ENCODE data around the gene PKN3. TPM values are rescaled to one million over a fixed set of nuclear protein-coding genes. Genes with fewer than 3 reads are reported as not detected.

The PKN3 gene
- total and polyA plus RNA-seq, 2 donors, result 2.4 to 9.5 TPM

GRCh38 chr9:128762671-128763449, 60.6 kb downstream of the PKN3 start:
- WGBS, result 86% methylated on average over 9 of the region's 9 CpGs
- no peak overlapping the region for H3K27ac ChIP-seq (ENCODE audit: low read depth)
- no peak for DNase-seq (ENCODE audit: extremely low spot score)
- H3K4me1 ChIP-seq (ENCODE audit: insufficient read depth), result no peaks in the 10 kb centered on the region
- H3K36me3 ChIP-seq (ENCODE audit: insufficient read depth), result no peaks in the 10 kb centered on the region
- no peak overlapping the region for H3K4me3 ChIP-seq (ENCODE audit: low read depth, low read length)

- Histone ChIP-seq H3K4me3 (ENCODE audit: low read depth, low read length) (no peak overlapping the region), H3K36me3 (ENCODE audit: insufficient read depth) (no peaks in the 10 kb centered on the region), H3K27ac (ENCODE audit: low read depth) (no peak overlapping the region), H3K4me1 (ENCODE audit: insufficient read depth) (no peaks in the 10 kb centered on the region)
- no peak for DNase-seq (ENCODE audit: extremely low spot score)
- 85% methylated on average over 6 of the region's 6 CpGs for WGBS
Observed at GRCh38 chr9:128764361-128764760, 62.1 kb downstream of the PKN3 start.

GRCh38 chr9:128765499-128765898, 63.2 kb downstream of the PKN3 start:
- no peak overlapping the region for H3K27ac ChIP-seq (ENCODE audit: low read depth)
- WGBS, result 80% methylated on average over 3 of the region's 3 CpGs
- H3K4me1 ChIP-seq (ENCODE audit: insufficient read depth), result no peaks in the 10 kb centered on the region
- no peak for DNase-seq (ENCODE audit: extremely low spot score)
- no peak overlapping the region for H3K4me3 ChIP-seq (ENCODE audit: low read depth, low read length)
- H3K36me3 ChIP-seq (ENCODE audit: insufficient read depth), result no peaks in the 10 kb centered on the region

GRCh38 chr9:128768606-128769005, 66.3 kb downstream of the PKN3 start:
- no peak for DNase-seq (ENCODE audit: extremely low spot score)
- WGBS, result 86% methylated on average over 6 of the region's 6 CpGs
- no peak overlapping the region for H3K4me3 ChIP-seq (ENCODE audit: low read depth, low read length)
- H3K4me1 ChIP-seq (ENCODE audit: insufficient read depth), result peaks cover 4% of the 10 kb centered on the region
- H3K27ac ChIP-seq (ENCODE audit: low read depth), result no peak overlapping the region
- no peaks in the 10 kb centered on the region for H3K36me3 ChIP-seq (ENCODE audit: insufficient read depth)

Small RNA genes lying within 50 kb of the gene (small RNA-seq; reads per million reads assigned to genes)
- not detected for gene RF00017
- not detected for gene RN7SL560P

Other genes starting within 250 kb of the PKN3 start
- gene ODF2, start 246.5 kb upstream of the PKN3 start, total RNA-seq, result 27.5 TPM
- 25.4 TPM for gene ODF2, start 246.5 kb upstream of the PKN3 start, polyA plus RNA-seq
- gene GLE1, start 197.8 kb upstream of the PKN3 start, total RNA-seq, result 13.5 TPM
- 19.2 TPM for gene GLE1, start 197.8 kb upstream of the PKN3 start, polyA plus RNA-seq
- 308 TPM for gene SPTAN1, start 149.9 kb upstream of the PKN3 start, total RNA-seq
- gene SPTAN1, start 149.9 kb upstream of the PKN3 start, polyA plus RNA-seq, result 148 TPM
- gene DYNC2I2, start 45.7 kb upstream of the PKN3 start, total RNA-seq, result 26.9 TPM
- gene DYNC2I2, start 45.7 kb upstream of the PKN3 start, polyA plus RNA-seq, result 30.3 TPM
- 382 TPM for gene SET, start 13.3 kb upstream of the PKN3 start, total RNA-seq
- gene SET, start 13.3 kb upstream of the PKN3 start, polyA plus RNA-seq, result 157 TPM
- gene ZDHHC12, start 21.6 kb downstream of the PKN3 start, total RNA-seq, result 6.3 TPM
- gene ZDHHC12, start 21.6 kb downstream of the PKN3 start, polyA plus RNA-seq, result 35.5 TPM
- gene ZER1, start 69.4 kb downstream of the PKN3 start, total RNA-seq, result 15.9 TPM
- gene ZER1, start 69.4 kb downstream of the PKN3 start, polyA plus RNA-seq, result 51.8 TPM
- 8.2 TPM for gene TBC1D13, start 84.8 kb downstream of the PKN3 start, total RNA-seq
- 22.5 TPM for gene TBC1D13, start 84.8 kb downstream of the PKN3 start, polyA plus RNA-seq
- gene ENDOG, start 116.0 kb downstream of the PKN3 start, total RNA-seq, result 6.4 TPM
- gene ENDOG, start 116.0 kb downstream of the PKN3 start, polyA plus RNA-seq, result 20.7 TPM
- 10.6 TPM for gene SPOUT1, start 127.3 kb downstream of the PKN3 start, total RNA-seq
- 22.4 TPM for gene SPOUT1, start 127.3 kb downstream of the PKN3 start, polyA plus RNA-seq
- 5.4 TPM for gene KYAT1, start 179.4 kb downstream of the PKN3 start, total RNA-seq
- gene KYAT1, start 179.4 kb downstream of the PKN3 start, polyA plus RNA-seq, result 7.8 TPM
- gene LRRC8A, start 179.6 kb downstream of the PKN3 start, total RNA-seq, result 17.1 TPM
- gene LRRC8A, start 179.6 kb downstream of the PKN3 start, polyA plus RNA-seq, result 62.3 TPM
- gene PHYHD1, start 218.5 kb downstream of the PKN3 start, total RNA-seq, result 16.8 TPM
- 34.8 TPM for gene PHYHD1, start 218.5 kb downstream of the PKN3 start, polyA plus RNA-seq
- 11.3 TPM for gene DOLK, start 245.1 kb downstream of the PKN3 start, total RNA-seq
- 16.4 TPM for gene DOLK, start 245.1 kb downstream of the PKN3 start, polyA plus RNA-seq
- 43.1 TPM for gene NUP188, start 245.2 kb downstream of the PKN3 start, total RNA-seq
- 20.3 TPM for gene NUP188, start 245.2 kb downstream of the PKN3 start, polyA plus RNA-seq

All from urinary bladder (tissue), 4 donors.